Smooth muscle cell of bladder (primary cell): ENCODE data around the gene GRPEL2. TPM values are rescaled to one million over a fixed set of nuclear protein-coding genes. Genes with fewer than 3 reads are reported as not detected.

Experiments used
- total RNA-seq: library from RNA; depleted of rRNA; stranded (reverse); fragments of >200 nt; gene quantifications from 2 replicates; pipeline ENCODE4 v1.2.3, GENCODE V29; 2014

The GRPEL2 gene, protein sequence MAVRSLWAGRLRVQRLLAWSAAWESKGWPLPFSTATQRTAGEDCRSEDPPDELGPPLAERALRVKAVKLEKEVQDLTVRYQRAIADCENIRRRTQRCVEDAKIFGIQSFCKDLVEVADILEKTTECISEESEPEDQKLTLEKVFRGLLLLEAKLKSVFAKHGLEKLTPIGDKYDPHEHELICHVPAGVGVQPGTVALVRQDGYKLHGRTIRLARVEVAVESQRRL
- total RNA-seq, result 15.8 and 17.8 TPM in 2 replicates

GRCh38 chr5:149345147-149345891 lies at the start of gene GRPEL2:
Gene GRPEL2, plus strand, starts transcription at chr5:149345499. Its CDS starts 41 bp downstream, at chr5:149345540.

GRCh38 chr5:149357370-149358293 lies 12.3 kb downstream of the GRPEL2 start, which contains the start of gene PCYOX1L:
Gene PCYOX1L, plus strand, starts transcription at chr5:149358046. Its CDS starts 23 bp downstream, at chr5:149358069.

GRCh38 chr5:149379177-149379761 lies 34.0 kb downstream of the GRPEL2 start, which contains the start of gene IL17B:
Gene IL17B, minus strand, starts transcription at chr5:149379292. Its CDS starts 67 bp downstream, at chr5:149379225.

Other genes starting within 250 kb of the GRPEL2 start
- gene ABLIM3, start 204.0 kb upstream of the GRPEL2 start, total RNA-seq, result 7.7 and 9.2 TPM in 2 replicates
- 2.4 and 2.8 TPM in 2 replicates for gene AFAP1L1, start 73.6 kb upstream of the GRPEL2 start, total RNA-seq
- gene PCYOX1L, start 12.5 kb downstream of the GRPEL2 start, total RNA-seq, result 6.5 and 9.1 TPM in 2 replicates
- 0.28 TPM in 1 of 2 replicates, not detected in the other for gene IL17B, start 33.8 kb downstream of the GRPEL2 start, total RNA-seq
- 438 and 439 TPM in 2 replicates for gene CSNK1A1, start 205.9 kb downstream of the GRPEL2 start, total RNA-seq
- gene ARHGEF37, start 236.0 kb downstream of the GRPEL2 start, total RNA-seq, result 0.57 and 2.4 TPM in 2 replicates